ENCODE measurements around the gene RARG.

RARG gene

DNA sequence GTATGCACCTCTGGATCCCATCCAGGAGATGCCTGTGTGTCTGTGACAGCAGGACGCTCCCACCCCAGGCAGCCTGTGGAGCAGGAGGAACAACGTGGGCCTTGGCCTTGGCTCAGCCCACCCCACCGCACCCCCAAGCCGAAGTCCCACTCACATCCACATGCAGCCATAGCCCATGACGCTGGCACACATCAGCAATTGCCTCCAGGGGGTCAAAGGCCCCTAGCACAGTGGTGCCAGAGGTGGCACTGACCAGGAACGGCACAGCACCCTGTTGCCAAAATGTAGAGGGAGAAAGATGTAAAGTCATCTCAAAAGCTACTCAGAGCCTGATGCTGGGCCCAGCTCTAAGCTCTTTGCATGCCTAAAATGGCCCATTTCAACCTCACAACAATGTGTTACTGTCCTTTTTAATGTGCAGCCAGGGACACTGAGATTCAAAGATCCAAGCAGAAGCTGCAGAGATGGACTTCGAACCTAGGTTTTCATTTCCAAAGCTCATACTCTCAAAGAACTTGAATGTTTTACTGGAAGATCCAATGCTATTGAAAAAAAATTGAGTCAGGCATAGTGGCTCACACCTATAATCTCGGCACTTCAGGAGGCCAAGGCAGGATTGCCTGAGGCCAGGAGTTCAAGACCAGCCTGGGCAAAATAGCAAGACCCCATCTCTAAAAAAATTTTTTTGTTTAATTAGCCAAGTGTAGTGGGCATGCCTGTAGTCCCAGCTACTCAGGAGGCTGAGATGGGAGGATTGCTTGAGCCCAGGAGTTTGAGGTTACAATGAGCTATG is 70.7 kb downstream of the RARG start:
- no peak for DNase-seq

- DNase-seq, result no peak
Measured at GRCh38 chr12:53160673-53161072, 71.3 kb downstream of the RARG start.
